Measurements from ENCODE around the gene NFASC.

Gene NFASC

GRCh38 chr1:204947747-204948146, 77.1 kb downstream of the NFASC start:
- Histone ChIP-seq H2AFZ (ENCODE audit: low read length) (no peak overlapping the region), H3K9ac (ENCODE audit: low read length) (no peak overlapping the region), H3K27ac (ENCODE audit: low read length) (no peak overlapping the region), H3F3A (ENCODE audit: insufficient read depth, low read length) (no peaks in the 10 kb centered on the region), H3K4me1 (ENCODE audit: low read length) (no peaks in the 10 kb centered on the region), H3K9me3 (replicated peaks; ENCODE audit: insufficient read depth, low read length) (no peaks in the 10 kb centered on the region), H3K36me3 (replicated peaks; ENCODE audit: insufficient read depth, low read length) (no peaks in the 10 kb centered on the region), H3K79me2 (ENCODE audit: low read length) (no peaks in the 10 kb centered on the region), H3K4me3 (ENCODE audit: low read length) (no peak overlapping the region), H3K27me3 (replicated peaks; ENCODE audit: insufficient read depth, low read length) (peaks cover 6% of the 10 kb centered on the region; the same call in 1 of the 2 replicates), H3K4me2 (ENCODE audit: low read depth, low read length) (no peak overlapping the region), H4K20me1 (ENCODE audit: insufficient read depth, low read length) (no peaks in the 10 kb centered on the region), H3K9me2 (replicated peaks; ENCODE audit: insufficient read depth, low read length) (no peaks in the 10 kb centered on the region)
- DNase-seq: no peak
- TF ChIP-seq EZH2phosphoT487 (IDR thresholded peaks at IDR 0.05; ENCODE audit: low read length) (no peak), EZH2 (optimal IDR thresholded peaks at IDR 0.05; ENCODE audit: low read depth, low read length) (no peak), CTCF (IDR thresholded peaks at IDR 0.05; ENCODE audit: low read length) (no peak)

- peaks cover 10% of the 10 kb centered on the region; the same call in 1 of the 2 replicates for H3K27me3 ChIP-seq (replicated peaks; ENCODE audit: insufficient read depth, low read length)
- H3K27ac ChIP-seq (ENCODE audit: low read length): no peak overlapping the region
- H3K4me1 ChIP-seq (ENCODE audit: low read length): no peaks in the 10 kb centered on the region
- no peaks in the 10 kb centered on the region for H3K9me2 ChIP-seq (replicated peaks; ENCODE audit: insufficient read depth, low read length)
- no peak overlapping the region for H3K9ac ChIP-seq (ENCODE audit: low read length)
- no peaks in the 10 kb centered on the region for H3K36me3 ChIP-seq (replicated peaks; ENCODE audit: insufficient read depth, low read length)
- no peak for DNase-seq
- no peaks in the 10 kb centered on the region for H3F3A ChIP-seq (ENCODE audit: insufficient read depth, low read length)
- H3K9me3 ChIP-seq (replicated peaks; ENCODE audit: insufficient read depth, low read length): no peaks in the 10 kb centered on the region
- H3K79me2 ChIP-seq (ENCODE audit: low read length): no peaks in the 10 kb centered on the region
- no peak overlapping the region for H2AFZ ChIP-seq (ENCODE audit: low read length)
- no peaks in the 10 kb centered on the region for H4K20me1 ChIP-seq (ENCODE audit: insufficient read depth, low read length)
- H3K4me3 ChIP-seq (ENCODE audit: low read length): no peak overlapping the region
- no peak for TF ChIP-seq EZH2 (optimal IDR thresholded peaks at IDR 0.05; ENCODE audit: low read depth, low read length)
- no peak overlapping the region for H3K4me2 ChIP-seq (ENCODE audit: low read depth, low read length)
These were observed 79.8 kb downstream of the NFASC start for GRCh38 chr1:204950353-204951001.

- DNase-seq: no peak
- Histone ChIP-seq H3K36me3 (replicated peaks; ENCODE audit: insufficient read depth, low read length) (no peaks in the 10 kb centered on the region), H3K4me2 (ENCODE audit: low read depth, low read length) (no peak overlapping the region), H2AFZ (ENCODE audit: low read length) (no peak overlapping the region), H3K79me2 (ENCODE audit: low read length) (no peaks in the 10 kb centered on the region), H3K9me2 (replicated peaks; ENCODE audit: insufficient read depth, low read length) (no peaks in the 10 kb centered on the region), H3K9ac (ENCODE audit: low read length) (no peak overlapping the region), H4K20me1 (ENCODE audit: insufficient read depth, low read length) (no peaks in the 10 kb centered on the region), H3K4me1 (ENCODE audit: low read length) (no peaks in the 10 kb centered on the region), H3K9me3 (replicated peaks; ENCODE audit: insufficient read depth, low read length) (no peaks in the 10 kb centered on the region), H3K27me3 (replicated peaks; ENCODE audit: insufficient read depth, low read length) (peaks cover 6% of the 10 kb centered on the region; the same call in 1 of the 2 replicates), H3K27ac (ENCODE audit: low read length) (no peak overlapping the region), H3K4me3 (ENCODE audit: low read length) (no peak overlapping the region), H3F3A (ENCODE audit: insufficient read depth, low read length) (no peaks in the 10 kb centered on the region)
- no peak for TF ChIP-seq EZH2phosphoT487 (IDR thresholded peaks at IDR 0.05; ENCODE audit: low read length)
- TF ChIP-seq CTCF (IDR thresholded peaks at IDR 0.05; ENCODE audit: low read length): no peak
- no peak for TF ChIP-seq EZH2 (optimal IDR thresholded peaks at IDR 0.05; ENCODE audit: low read depth, low read length)
These were observed 88.0 kb downstream of the NFASC start for GRCh38 chr1:204958317-204959307.

All from MM.1S (cell line).